IMR-90 (cell line): ENCODE results near the gene NR5A2. TPM values are rescaled to one million over a fixed set of nuclear protein-coding genes. Genes with fewer than 3 reads are reported as not detected.

Experiments
- ATAC-seq: fragments of 200-7000 bp; cut with Tn5 transposase; 2 replicates; pipeline ENCODE4 v1.9.1; 2020; ENCODE audit warnings: low read depth, mild to moderate bottlenecking, moderate library complexity
- BruUV-seq: library from RNA; stranded (reverse); fragments of 400-500 nt; replicated peaks from 2 replicates; lab custom pipeline; 2021; lab: Mats Ljungman, UMichigan
- CTCF ChIA-PET: fragments of 300-600 bp; formaldehyde crosslinking; extraction: SDS; loops from one replicate; lab custom pipeline; 2021; ENCODE audit warnings: antibody characterized with exemption; lab: Yijun Ruan, JAX
- POLR2A ChIA-PET: fragments of 300-600 bp; sonication (Branson Sonifier 250); formaldehyde crosslinking; loops from one replicate; lab custom pipeline; 2022; ENCODE audit warnings: antibody characterized with exemption; ENCODE audit not compliant: unreplicated experiment; lab: Charles Lee
- DNase-seq: peaks from one replicate; pipeline ENCODE4 v3.0.0; 2013
- H2AFZ ChIP-seq: replicated peaks from 2 replicates; pipeline ENCODE3; 2013; ENCODE audit warnings: low read length, mild to moderate bottlenecking; ENCODE audit not compliant: poor library complexity
- H2AK5ac ChIP-seq: 2 replicates; pipeline ENCODE4 v1.6.1; 2013; ENCODE audit warnings: low read depth, low read length, inconsistent platforms
- H2AK9ac ChIP-seq: replicated peaks from 2 replicates; pipeline ENCODE3; 2013; ENCODE audit warnings: mild to moderate bottlenecking, low read depth, low read length, moderate library complexity; ENCODE audit not compliant: poor library complexity
- H2BK120ac ChIP-seq: 2 replicates; pipeline ENCODE4 v1.6.1; 2013; ENCODE audit warnings: low read depth, low read length, inconsistent platforms
- H2BK15ac ChIP-seq: 3 replicates; pipeline ENCODE4 v1.6.1; 2013; ENCODE audit warnings: low read depth, low read length, inconsistent platforms
- H2BK20ac ChIP-seq: 2 replicates; pipeline ENCODE4 v1.6.1; 2013; ENCODE audit warnings: low read depth, mild to moderate bottlenecking, inconsistent platforms, low read length, moderate library complexity
- H2BK5ac ChIP-seq: 2 replicates; pipeline ENCODE4 v1.6.1; 2013; ENCODE audit warnings: mild to moderate bottlenecking, low read depth, low read length, inconsistent platforms; ENCODE audit not compliant: poor library complexity, severe bottlenecking
- H3K14ac ChIP-seq: replicated peaks from 2 replicates; pipeline ENCODE4 v1.6.1; 2013; ENCODE audit warnings: low read depth, low read length, inconsistent platforms
- H3K18ac ChIP-seq: 2 replicates; pipeline ENCODE4 v1.6.1; 2013; ENCODE audit warnings: low read depth, low read length, control low read depth
- H3K23ac ChIP-seq: 2 replicates; pipeline ENCODE4 v1.6.1; 2013; ENCODE audit warnings: low read depth, low read length, inconsistent platforms
- H3K27ac ChIP-seq: 2 replicates; pipeline ENCODE4 v1.5.1; 2013; ENCODE audit warnings: mild to moderate bottlenecking, control low read depth, low read length; ENCODE audit not compliant: insufficient read depth
- H3K27me3 ChIP-seq: 2 replicates; pipeline ENCODE4 v1.6.1; 2013; ENCODE audit warnings: low read length; ENCODE audit not compliant: control insufficient read depth, insufficient read depth
- H3K36me3 ChIP-seq: 2 replicates; pipeline ENCODE4 v1.6.1; 2013; ENCODE audit warnings: low read length, mixed read lengths; ENCODE audit not compliant: control insufficient read depth, insufficient read depth
- H3K4ac ChIP-seq: 2 replicates; pipeline ENCODE4 v1.6.1; 2013; ENCODE audit warnings: low read depth, low read length, inconsistent platforms
- H3K4me1 ChIP-seq: 2 replicates; pipeline ENCODE4 v1.6.1; 2013; ENCODE audit warnings: low read length, mixed read lengths; ENCODE audit not compliant: control insufficient read depth, insufficient read depth
- H3K4me2 ChIP-seq: 2 replicates; pipeline ENCODE4 v1.6.1; 2013; ENCODE audit warnings: low read depth, mild to moderate bottlenecking, control low read depth, low read length, moderate library complexity
- H3K4me3 ChIP-seq: 2 replicates; pipeline ENCODE4 v1.5.1; 2013; ENCODE audit warnings: low read depth, mild to moderate bottlenecking, control low read depth, low read length, moderate library complexity; ENCODE audit not compliant: insufficient read depth
- H3K56ac ChIP-seq: 2 replicates; pipeline ENCODE4 v1.6.1; 2013; ENCODE audit warnings: low read length, inconsistent platforms; ENCODE audit not compliant: insufficient read depth; ENCODE audit errors: extremely low read depth
- H3K79me1 ChIP-seq, 2 experiments: 2 replicates each; pipeline ENCODE4 v1.6.1; 2013; ENCODE audit warnings: low read length in 2 of 2, inconsistent platforms in 1 of 2, low read depth in 1 of 2
- H3K9ac ChIP-seq: 2 replicates; pipeline ENCODE4 v1.6.1; 2013; ENCODE audit warnings: low read depth, low read length, control low read depth
- H3K9me1 ChIP-seq: 2 replicates; pipeline ENCODE4 v1.6.1; 2013; ENCODE audit warnings: low read length, inconsistent platforms; ENCODE audit not compliant: insufficient read depth
- H3K9me3 ChIP-seq: 2 replicates; pipeline ENCODE4 v1.6.1; 2013; ENCODE audit warnings: low read length; ENCODE audit not compliant: control insufficient read depth, insufficient read depth
- H4K20me1 ChIP-seq: 2 replicates; pipeline ENCODE4 v1.6.1; 2013; ENCODE audit warnings: low read length, inconsistent platforms; ENCODE audit not compliant: insufficient read depth
- H4K5ac ChIP-seq: 2 replicates; pipeline ENCODE4 v1.6.1; 2013; ENCODE audit warnings: mild to moderate bottlenecking, low read depth, low read length, control low read depth
- H4K8ac ChIP-seq, 2 experiments: 2 replicates each; pipeline ENCODE4 v1.6.1; 2013; ENCODE audit warnings: low read depth in 2 of 2, low read length in 2 of 2, control low read depth in 1 of 2, inconsistent platforms in 1 of 2
- H4K91ac ChIP-seq: 2 replicates; pipeline ENCODE4 v1.6.1; 2013; ENCODE audit warnings: low read depth, low read length, inconsistent platforms; ENCODE audit not compliant: insufficient read depth
- CEBPB ChIP-seq: IDR thresholded peaks from 2 replicates; pipeline ENCODE4 v1.6.1; 2012; ENCODE audit warnings: low read depth, low read length, improper control_type of control experiment
- CHD1 ChIP-seq: IDR thresholded peaks from 2 replicates; pipeline ENCODE4 v1.6.1; 2012; ENCODE audit warnings: low read depth, low read length, improper control_type of control experiment
- CTCF ChIP-seq: conservative IDR thresholded peaks from 2 replicates; pipeline ENCODE4 v1.5.1; 2012; ENCODE audit warnings: mild to moderate bottlenecking, low read depth, low read length, improper control_type of control experiment
- ELK1 ChIP-seq: fragments of 150-350 bp; IDR thresholded peaks from 2 replicates; pipeline ENCODE4 v1.6.1; 2016; ENCODE audit warnings: low read depth, mild to moderate bottlenecking, low read length, moderate library complexity, borderline replicate concordance
- FOS ChIP-seq: fragments of 150-350 bp; IDR thresholded peaks from 2 replicates; pipeline ENCODE4 v1.6.1; 2016; ENCODE audit warnings: low read depth, low read length
- MAFK ChIP-seq: IDR thresholded peaks from 2 replicates; pipeline ENCODE4 v1.6.1; 2012; ENCODE audit warnings: low read depth, low read length, improper control_type of control experiment
- MAZ ChIP-seq: IDR thresholded peaks from 2 replicates; pipeline ENCODE4 v1.6.1; 2012; ENCODE audit warnings: low read depth, mild to moderate bottlenecking, low read length, improper control_type of control experiment, moderate library complexity, borderline replicate concordance
- POLR2A ChIP-seq: IDR thresholded peaks from 2 replicates; pipeline ENCODE4 v1.6.1; 2012; ENCODE audit warnings: mild to moderate bottlenecking, low read depth, low read length
- RAD21 ChIP-seq: IDR thresholded peaks from 2 replicates; pipeline ENCODE4 v1.6.1; 2012; ENCODE audit warnings: low read length, improper control_type of control experiment
- RCOR1 ChIP-seq: IDR thresholded peaks from 2 replicates; pipeline ENCODE4 v1.6.1; 2012; ENCODE audit warnings: mild to moderate bottlenecking, low read length, improper control_type of control experiment; ENCODE audit not compliant: insufficient replicate concordance
- RFX5 ChIP-seq: IDR thresholded peaks from 2 replicates; pipeline ENCODE4 v1.8.0; 2012; ENCODE audit warnings: low read depth, mild to moderate bottlenecking, low read length, moderate library complexity
- SMC3 ChIP-seq: fragments of 150-350 bp; IDR thresholded peaks from 2 replicates; pipeline ENCODE4 v1.6.1; 2016; ENCODE audit warnings: low read depth, mild to moderate bottlenecking, antibody characterized with exemption, low read length, moderate library complexity
- USF2 ChIP-seq: fragments of 150-350 bp; IDR thresholded peaks from 2 replicates; pipeline ENCODE4 v1.6.1; 2017; ENCODE audit warnings: mild to moderate bottlenecking, antibody characterized with exemption, low read length, low read depth
- WGBS, 2 experiments: methylation state at CpG; one replicate each; pipeline versions ENCODE4 v1.1.5 to v1.1.7; 2013; ENCODE audit warnings: missing lambda C conversion rate in 2 of 2; ENCODE audit not compliant: insufficient read length in 1 of 2; ENCODE audit errors: extremely low coverage in 2 of 2; 5-methylcytosine and 5-hydroxymethylcytosine counted together
- dilution Hi-C: fragments of 300-500 bp; cut with HindIII; formaldehyde crosslinking; loops from one replicate; pipeline ENCODE4 v1.14.3; 2018; ENCODE audit warnings: low sequenced_read_pairs; ENCODE audit not compliant: unreplicated experiment
- in situ Hi-C: fragments of 300-500 bp; cut with MboI; formaldehyde crosslinking; loops from 3 replicates; pipeline ENCODE4 v1.14.3; 2019; ENCODE audit warnings: low sequenced_read_pairs, inconsistent platforms, mixed read lengths
- intact Hi-C: fragments of 100-400 bp; cut with micrococcal nuclease; formaldehyde crosslinking; loops from 2 replicates; pipeline ENCODE4 v1.10.0; 2022
- polyA plus RNA-seq, 3 experiments: library from polyadenylated mRNA; depleted of rRNA; stranded (reverse); fragments of >200 nt; gene quantifications; 2 replicates each; pipeline ENCODE4 v1.2.3, GENCODE V29; 2012; ENCODE audit warnings: low replicate concordance in 1 of 3
- total RNA-seq: library from RNA; depleted of rRNA; stranded (reverse); fragments of >200 nt; gene quantifications from 2 replicates; pipeline ENCODE4 v1.2.3, GENCODE V29; 2012

NR5A2 gene
- total and polyA plus RNA-seq, 2 of the 4 experiments (the other 2 are of a cell fraction) = 0.03 to 0.18 TPM

GRCh38 chr1:200035397-200035955, 8.0 kb downstream of the NR5A2 start:
- Histone ChIP-seq H3K9me3 (peaks cover 9% of the 10 kb centered on the region), H4K5ac (no peak overlapping the region), H3K36me3 (no peaks in the 10 kb centered on the region), H3K18ac (no peak overlapping the region), H3K56ac (no peak overlapping the region), H3K9me1 (no peaks in the 10 kb centered on the region), H3K4me1 (peaks cover 4% of the 10 kb centered on the region), H4K20me1 (peaks cover under 1% of the 10 kb centered on the region; the same call in 1 of the 2 replicates), H3K27ac (no peak overlapping the region), H2AK5ac (no peak overlapping the region), H3K4me3 (peak overlapping the region; percentile 10; the same call in 1 of the 2 replicates), H4K91ac (no peak overlapping the region), H2AK9ac (no peak overlapping the region), H4K8ac (no peak overlapping the region), H3K14ac (no peak overlapping the region), H3K23ac (no peak overlapping the region), H3K4ac (no peak overlapping the region), H2AFZ (peak overlapping the region; percentile 70), H3K4me2 (peak overlapping the region; percentile 90), H3K79me1 (no peaks in the 10 kb centered on the region), H3K27me3 (peaks cover 87% of the 10 kb centered on the region), H3K9ac (no peak overlapping the region), H2BK5ac (no peak overlapping the region), H2BK15ac (no peak overlapping the region), H2BK120ac (no peak overlapping the region), H2BK20ac (no peak overlapping the region)
- POLR2A ChIA-PET = no interaction called here
- no TSS peak for BruUV-seq
- WGBS, 2 experiments = 18% methylated on average over 3 of the region's 36 CpGs; no CpG with 5 or more reads in 1 of the 2 experiments
- CTCF ChIA-PET = no interaction called here
- no peak for DNase-seq
- no peak for ATAC-seq
- in situ Hi-C loops = no loop called here
- TF ChIP-seq RFX5 = no peak
- no peak for TF ChIP-seq FOS
- no peak for TF ChIP-seq ELK1
- TF ChIP-seq RCOR1 = no peak
- TF ChIP-seq CEBPB = no peak
- no peak for TF ChIP-seq MAFK
- no peak for TF ChIP-seq MAZ
- no peak for TF ChIP-seq USF2
- no peak for TF ChIP-seq POLR2A
- TF ChIP-seq RAD21 = no peak
- TF ChIP-seq SMC3 = no peak
- TF ChIP-seq CHD1 = no peak
- TF ChIP-seq CTCF = no peak
- intact Hi-C loops = loop anchor here (5.0 kb wide), 1 partner anchor 353 kb away; no protein-coding TSS in a partner anchor
- dilution Hi-C loops = no loop called here
